Duodenal mucosa (tissue), 2 donors: ENCODE data around the gene CIBAR2.
A peak's percentile ranks its signal among the peaks of the same experiment; 100 is the strongest.

Source experiments
- H3K27ac ChIP-seq: one replicate; pipeline ENCODE4 v1.7.0; 2013; ENCODE audit warnings: low read depth, low read length
- H3K27me3 ChIP-seq, 2 donors: one replicate each; pipeline ENCODE4 v1.7.0; 2013; ENCODE audit warnings: low read length in 2 of 2, control low read depth in 1 of 2; ENCODE audit not compliant: insufficient read depth in 2 of 2, control insufficient read depth in 1 of 2
- H3K36me3 ChIP-seq, 2 donors: one replicate each; pipeline ENCODE4 v1.7.0; 2013; ENCODE audit warnings: low read length in 2 of 2, control low read depth in 1 of 2; ENCODE audit not compliant: insufficient read depth in 2 of 2, control insufficient read depth in 1 of 2
- H3K4me1 ChIP-seq, 2 donors: one replicate each; pipeline ENCODE4 v1.7.0; 2013; ENCODE audit warnings: low read length in 2 of 2, control low read depth in 1 of 2; ENCODE audit not compliant: insufficient read depth in 2 of 2, control insufficient read depth in 1 of 2
- H3K4me3 ChIP-seq, 2 donors: one replicate each; pipeline ENCODE4 v1.7.0; 2013; ENCODE audit warnings: low read length in 2 of 2, low read depth in 1 of 2
- H3K9ac ChIP-seq, 2 donors: one replicate each; pipeline ENCODE4 v1.7.0; 2013; ENCODE audit warnings: low read length in 2 of 2, low read depth in 1 of 2
- H3K9me3 ChIP-seq, 2 donors: one replicate each; pipeline ENCODE4 v1.7.0; 2013; ENCODE audit warnings: low read length in 2 of 2, control low read depth in 1 of 2; ENCODE audit not compliant: control insufficient read depth in 1 of 2

Gene CIBAR2

GRCh38 chr16:85065099-85065498, 47.2 kb downstream of the CIBAR2 start:
- Histone ChIP-seq H3K36me3 (peaks cover 10 to 16% of the 10 kb centered on the region in 2 donors), H3K9ac (no peak overlapping the region), H3K4me3 (no peak overlapping the region), H3K9me3 (no peaks in the 10 kb centered on the region), H3K4me1 (no peaks in the 10 kb centered on the region), H3K27me3 (no peaks in the 10 kb centered on the region), H3K27ac (no peak overlapping the region)

GRCh38 chr16:85064186-85064585, 48.1 kb downstream of the CIBAR2 start:
- Histone ChIP-seq H3K9me3 (no peaks in the 10 kb centered on the region), H3K9ac (no peak overlapping the region), H3K4me1 (no peaks in the 10 kb centered on the region), H3K27ac (no peak overlapping the region), H3K36me3 (peaks cover 3 to 10% of the 10 kb centered on the region in 2 donors), H3K27me3 (no peaks in the 10 kb centered on the region), H3K4me3 (no peak overlapping the region)

- H3K36me3 ChIP-seq: peaks cover 3 to 4% of the 10 kb centered on the region in 2 donors
- no peaks in the 10 kb centered on the region for H3K27me3 ChIP-seq
- peaks cover 0 to 3% of the 10 kb centered on the region in 2 donors for H3K4me1 ChIP-seq
- no peak overlapping the region for H3K9ac ChIP-seq
- no peaks in the 10 kb centered on the region for H3K9me3 ChIP-seq
- H3K4me3 ChIP-seq: no peak overlapping the region
- H3K27ac ChIP-seq: no peak overlapping the region
Observed at GRCh38 chr16:85062845-85063244, 49.4 kb downstream of the CIBAR2 start.

GRCh38 chr16:85062323-85062722, 49.9 kb downstream of the CIBAR2 start:
- Histone ChIP-seq H3K4me3 (no peak overlapping the region), H3K4me1 (peaks cover under 1 to 4% of the 10 kb centered on the region in 2 donors), H3K27ac (no peak overlapping the region), H3K36me3 (peaks cover 3 to 4% of the 10 kb centered on the region in 2 donors), H3K9me3 (no peaks in the 10 kb centered on the region), H3K27me3 (no peaks in the 10 kb centered on the region), H3K9ac (no peak overlapping the region)

GRCh38 chr16:85061566-85061965, 50.7 kb downstream of the CIBAR2 start:
- Histone ChIP-seq H3K4me1 (peaks cover 8% of the 10 kb centered on the region in 2 donors), H3K4me3 (no peak overlapping the region), H3K27ac (no peak overlapping the region), H3K9me3 (no peaks in the 10 kb centered on the region), H3K9ac (no peak overlapping the region), H3K27me3 (no peaks in the 10 kb centered on the region), H3K36me3 (no peaks in the 10 kb centered on the region)

GRCh38 chr16:85058909-85059308, 53.4 kb downstream of the CIBAR2 start:
- Histone ChIP-seq H3K9ac (no peak overlapping the region), H3K9me3 (no peaks in the 10 kb centered on the region), H3K27ac (no peak overlapping the region), H3K27me3 (no peaks in the 10 kb centered on the region), H3K4me1 (peaks cover 29% of the 10 kb centered on the region in 2 donors), H3K4me3 (no peak overlapping the region), H3K36me3 (no peaks in the 10 kb centered on the region)

GRCh38 chr16:85057948-85058347, 54.3 kb downstream of the CIBAR2 start:
- H3K27me3 ChIP-seq: no peaks in the 10 kb centered on the region
- no peaks in the 10 kb centered on the region for H3K36me3 ChIP-seq
- no peaks in the 10 kb centered on the region for H3K9me3 ChIP-seq
- H3K9ac ChIP-seq: no peak overlapping the region
- no peak overlapping the region for H3K4me3 ChIP-seq
- peaks cover 29% of the 10 kb centered on the region in 2 donors for H3K4me1 ChIP-seq
- no peak overlapping the region for H3K27ac ChIP-seq

GRCh38 chr16:85057212-85057889, 54.9 kb downstream of the CIBAR2 start:
- Histone ChIP-seq H3K36me3 (no peaks in the 10 kb centered on the region), H3K4me3 (no peak overlapping the region), H3K4me1 (peaks cover 29% of the 10 kb centered on the region in 2 donors), H3K9ac (no peak overlapping the region), H3K27ac (no peak overlapping the region), H3K9me3 (no peaks in the 10 kb centered on the region), H3K27me3 (no peaks in the 10 kb centered on the region)

GRCh38 chr16:85056211-85056748, 56.0 kb downstream of the CIBAR2 start:
- Histone ChIP-seq H3K4me3 (peak overlapping the region; percentile 37 to 54), H3K9ac (peak overlapping the region; percentile 14 to 43), H3K27me3 (no peaks in the 10 kb centered on the region)

GRCh38 chr16:85055493-85056210, 56.6 kb downstream of the CIBAR2 start:
- Histone ChIP-seq H3K9ac (peak overlapping the region; percentile 14 to 43), H3K27ac (peak overlapping the region; percentile 34), H3K27me3 (no peaks in the 10 kb centered on the region), H3K4me1 (peaks cover 36 to 38% of the 10 kb centered on the region in 2 donors), H3K4me3 (peak overlapping the region; percentile 37 to 54), H3K9me3 (no peaks in the 10 kb centered on the region), H3K36me3 (no peaks in the 10 kb centered on the region)

More at GRCh38 chr16:85056211-85056748, 56.0 kb downstream of the CIBAR2 start:
- Histone ChIP-seq H3K4me1 (peaks cover 30 to 32% of the 10 kb centered on the region in 2 donors), H3K9me3 (no peaks in the 10 kb centered on the region), H3K36me3 (no peaks in the 10 kb centered on the region), H3K27ac (peak overlapping the region; percentile 34)
